Cardiac muscle cell (in vitro differentiated cells and primary cell): ENCODE data around the gene KCNC3. TPM values are rescaled to one million over a fixed set of nuclear protein-coding genes. Genes with fewer than 3 reads are reported as not detected.

ENCODE experiments used
- DNase-seq, 2 donors: peaks; one replicate each; pipeline versions ENCODE4 v3.0.0 to v3.0.0-alpha.2; 2010 to 2017; ENCODE audit warnings: low read depth in 1 of 2, low spot score in 1 of 2
- H3K27ac ChIP-seq: fragments of 200-600 bp; sonication (generic); 2 replicates; pipeline ENCODE4 v1.5.1; 2016
- H3K27me3 ChIP-seq: fragments of 200-600 bp; sonication (generic); 2 replicates; pipeline ENCODE4 v1.6.0; 2016; ENCODE audit warnings: control low read depth
- H3K36me3 ChIP-seq: fragments of 200-600 bp; sonication (generic); 2 replicates; pipeline ENCODE4 v1.5.1; 2016; ENCODE audit warnings: control low read depth
- H3K4me1 ChIP-seq: fragments of 200-600 bp; sonication (generic); 2 replicates; pipeline ENCODE4 v1.8.1; 2017; ENCODE audit warnings: low read depth, mild to moderate bottlenecking, mixed run types
- H3K4me3 ChIP-seq: fragments of 200-600 bp; sonication (generic); 2 replicates; pipeline ENCODE4 v1.5.1; 2016; ENCODE audit warnings: mild to moderate bottlenecking
- H3K9me3 ChIP-seq: fragments of 200-600 bp; sonication (generic); 2 replicates; pipeline ENCODE4 v1.5.1; 2017; ENCODE audit warnings: low read depth, mild to moderate bottlenecking, control low read depth
- CTCF ChIP-seq: IDR thresholded peaks from 2 replicates; pipeline ENCODE4 v1.5.1; 2012; ENCODE audit warnings: low read depth, mild to moderate bottlenecking, low read length
- polyA plus RNA-seq: library from polyadenylated mRNA; unstranded; fragments of >200 nt; fragmentation: Nextera tagmentation; extraction: Ambion mirVana; gene quantifications from 2 replicates; pipeline ENCODE4 v1.2.1, GENCODE V29; 2016
- total RNA-seq: library from RNA; depleted of rRNA; stranded (reverse); fragments of >200 nt; gene quantifications from 2 replicates; pipeline ENCODE4 v1.2.3, GENCODE V29; 2016

KCNC3 gene
- total and polyA plus RNA-seq, 2 experiments from 2014 or later = 6.9 to 8.2 TPM

DNA sequence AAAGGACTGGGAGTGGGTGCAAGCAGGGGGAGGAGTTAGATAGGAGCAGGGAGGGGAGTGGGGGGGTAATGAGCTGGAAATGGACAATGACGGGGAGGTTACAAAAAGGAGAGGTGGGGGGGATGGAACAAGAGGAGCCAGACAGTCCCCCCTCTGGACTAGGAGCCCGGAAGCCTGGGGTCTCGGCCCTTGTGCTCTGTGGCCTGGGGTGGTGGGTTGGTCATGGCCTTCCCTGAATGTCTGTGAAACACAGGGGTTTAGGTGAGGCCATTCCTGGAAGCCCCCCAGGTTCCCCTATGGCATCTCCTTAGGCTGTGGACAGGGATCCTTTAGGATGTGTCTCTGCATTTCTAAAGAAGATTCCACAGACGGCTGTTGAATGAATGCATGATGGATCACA, 12.1 kb downstream of the KCNC3 start:
- Histone ChIP-seq H3K36me3 (no peaks in the 10 kb centered on the region), H3K27ac (no peak overlapping the region), H3K4me3 (no peak overlapping the region), H3K9me3 (no peaks in the 10 kb centered on the region), H3K27me3 (no peaks in the 10 kb centered on the region), H3K4me1 (peaks cover 11% of the 10 kb centered on the region)
- no peak for DNase-seq
- TF ChIP-seq CTCF = no peak

DNA sequence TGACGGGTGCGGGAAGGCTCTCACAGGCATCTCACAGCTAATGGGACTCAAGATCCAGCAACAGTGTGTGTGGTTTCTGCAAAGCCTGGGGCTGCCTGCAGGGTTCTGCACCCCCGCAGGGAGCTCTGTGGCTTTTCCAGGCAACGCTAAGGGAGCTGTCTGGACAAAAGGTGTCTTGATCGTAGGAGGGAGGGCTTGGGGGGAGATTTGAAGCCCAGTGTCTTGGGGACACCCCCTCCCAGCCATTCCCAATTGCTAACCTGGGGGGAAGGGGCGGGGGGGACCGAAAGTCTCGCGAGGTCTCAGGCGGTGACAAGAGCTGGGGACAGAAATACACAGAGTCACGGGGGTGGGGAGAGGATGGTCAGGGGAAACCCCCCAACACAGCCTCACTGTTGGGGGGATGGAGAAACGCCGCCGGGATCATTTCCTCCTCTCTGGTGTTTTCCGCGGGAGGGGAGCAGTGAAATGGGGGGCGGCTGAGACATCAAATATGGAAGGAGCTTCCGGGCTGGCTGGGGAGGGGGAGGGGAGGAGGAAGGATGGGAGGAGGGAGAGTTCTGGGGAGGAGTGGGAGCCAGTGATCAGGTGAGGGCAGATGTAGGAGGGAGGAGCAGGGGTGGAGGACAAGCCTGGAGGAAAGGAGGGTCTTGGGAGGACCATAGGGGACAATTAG, 13.3 kb downstream of the KCNC3 start:
- H3K27me3 ChIP-seq = no peaks in the 10 kb centered on the region
- H3K4me1 ChIP-seq = peaks cover 11% of the 10 kb centered on the region
- DNase-seq = peak in 1 of 2 donors; percentile 67
- TF ChIP-seq CTCF = no peak
- H3K4me3 ChIP-seq = peak overlapping the region; percentile 31
- no peaks in the 10 kb centered on the region for H3K9me3 ChIP-seq
- peak overlapping the region; percentile 80 for H3K27ac ChIP-seq
- no peaks in the 10 kb centered on the region for H3K36me3 ChIP-seq

GRCh38 chr19:50314724-50315708, 14.2 kb downstream of the KCNC3 start:
- H3K9me3 ChIP-seq = no peaks in the 10 kb centered on the region
- H3K4me3 ChIP-seq = peak overlapping the region; percentile 31
- no peaks in the 10 kb centered on the region for H3K36me3 ChIP-seq
- peak overlapping the region; percentile 80 for H3K27ac ChIP-seq
- H3K4me1 ChIP-seq = peaks cover 11% of the 10 kb centered on the region
- peak in 1 of 2 donors; percentile 28 for DNase-seq
- TF ChIP-seq CTCF = no peak
- H3K27me3 ChIP-seq = no peaks in the 10 kb centered on the region

- Histone ChIP-seq H3K36me3 (no peaks in the 10 kb centered on the region), H3K27me3 (no peaks in the 10 kb centered on the region), H3K27ac (no peak overlapping the region), H3K9me3 (no peaks in the 10 kb centered on the region), H3K4me1 (peaks cover 11% of the 10 kb centered on the region), H3K4me3 (peak overlapping the region; percentile 31)
- DNase-seq = peak in 1 of 2 donors; percentile 25
- TF ChIP-seq CTCF = no peak
Measured at GRCh38 chr19:50313812-50314536, 15.2 kb downstream of the KCNC3 start.
